GM23338 (cell line): ENCODE results near the gene SAMHD1.

Experiments used
- EZH2phosphoT487 ChIP-seq: fragments of 200-600 bp; sonication (generic); IDR thresholded peaks from one replicate; pipeline ENCODE4 v1.8.1; 2018; ENCODE audit warnings: antibody characterized with exemption; ENCODE audit not compliant: unreplicated experiment
- JUNB ChIP-seq: IDR thresholded peaks from one replicate; pipeline ENCODE4 v1.6.1; 2016; ENCODE audit warnings: antibody characterized with exemption; ENCODE audit not compliant: unreplicated experiment
- TF ChIP-seq, protein P1 (sequence below), 2 experiments: fragments of 200-600 bp in 1 of 2; sonication (generic) in 1 of 2; conservative IDR thresholded peaks; 2 replicates each; pipeline versions ENCODE4 v1.5.1 to v1.6.1; 2016 to 2017; ENCODE audit warnings: antibody characterized with exemption in 2 of 2, low read depth in 2 of 2, mild to moderate bottlenecking in 2 of 2, moderate library complexity in 1 of 2

DNA sequence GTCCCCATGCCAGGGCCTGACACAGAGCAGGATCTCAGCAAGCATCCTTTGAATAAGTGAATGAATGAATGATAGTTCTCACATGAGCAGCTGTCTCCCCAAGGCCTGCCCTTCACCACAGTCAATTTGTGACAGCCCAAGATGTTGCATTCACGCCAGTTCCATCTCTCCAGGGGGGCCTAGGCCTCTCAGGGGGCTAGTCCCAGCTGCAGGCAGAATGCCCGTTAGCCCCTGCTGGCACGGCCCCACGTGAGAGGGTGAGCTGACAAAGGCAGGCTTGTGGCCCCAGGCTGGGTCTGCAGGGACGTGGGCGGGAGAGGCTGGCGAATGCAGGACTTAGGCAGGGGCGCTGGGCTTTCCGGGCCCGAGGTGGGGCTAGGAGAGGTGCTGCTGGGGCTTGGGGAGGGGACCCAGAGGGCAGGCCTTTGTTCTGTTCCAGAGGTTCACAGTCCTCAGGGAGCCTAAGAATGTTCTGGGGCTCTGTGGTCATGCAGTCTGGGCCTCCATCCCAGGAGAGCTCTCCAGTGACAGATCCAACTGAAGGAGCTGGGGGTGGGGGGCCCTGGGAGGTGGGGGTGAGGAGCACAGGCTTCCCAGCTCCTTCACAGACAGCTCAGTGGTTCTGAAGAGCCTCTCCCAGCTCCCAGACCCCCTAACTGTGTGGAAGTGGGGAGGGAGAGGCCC, 106.1 kb downstream of the SAMHD1 start:
- TF ChIP-seq, protein P1, sequence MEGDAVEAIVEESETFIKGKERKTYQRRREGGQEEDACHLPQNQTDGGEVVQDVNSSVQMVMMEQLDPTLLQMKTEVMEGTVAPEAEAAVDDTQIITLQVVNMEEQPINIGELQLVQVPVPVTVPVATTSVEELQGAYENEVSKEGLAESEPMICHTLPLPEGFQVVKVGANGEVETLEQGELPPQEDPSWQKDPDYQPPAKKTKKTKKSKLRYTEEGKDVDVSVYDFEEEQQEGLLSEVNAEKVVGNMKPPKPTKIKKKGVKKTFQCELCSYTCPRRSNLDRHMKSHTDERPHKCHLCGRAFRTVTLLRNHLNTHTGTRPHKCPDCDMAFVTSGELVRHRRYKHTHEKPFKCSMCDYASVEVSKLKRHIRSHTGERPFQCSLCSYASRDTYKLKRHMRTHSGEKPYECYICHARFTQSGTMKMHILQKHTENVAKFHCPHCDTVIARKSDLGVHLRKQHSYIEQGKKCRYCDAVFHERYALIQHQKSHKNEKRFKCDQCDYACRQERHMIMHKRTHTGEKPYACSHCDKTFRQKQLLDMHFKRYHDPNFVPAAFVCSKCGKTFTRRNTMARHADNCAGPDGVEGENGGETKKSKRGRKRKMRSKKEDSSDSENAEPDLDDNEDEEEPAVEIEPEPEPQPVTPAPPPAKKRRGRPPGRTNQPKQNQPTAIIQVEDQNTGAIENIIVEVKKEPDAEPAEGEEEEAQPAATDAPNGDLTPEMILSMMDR (conservative IDR thresholded peaks at IDR 0.05; ENCODE audit: low read depth in 2 of 2) = no peak
- no peak for TF ChIP-seq JUNB
- TF ChIP-seq EZH2phosphoT487 = no peak
